ENCODE data around the gene KANK4. TPM values are rescaled to one million over a fixed set of nuclear protein-coding genes. Genes with fewer than 3 reads are reported as not detected.

The KANK4 gene
- total and polyA plus RNA-seq, 2 donors (not counting 1 experiment from before 2014, with no cell fraction given): not detected

GRCh38 chr1:62227496-62227895 is 91.7 kb downstream of the KANK4 start:
- Histone ChIP-seq H4K20me1 (ENCODE audit: control insufficient read depth, extremely low read depth, insufficient read depth, low read length) (no peaks in the 10 kb centered on the region), H3K4me1 (ENCODE audit: control insufficient read depth, extremely low read depth, insufficient read depth, low read length) (no peaks in the 10 kb centered on the region), H3K27me3 (ENCODE audit: control insufficient read depth, insufficient read depth, low read length) (no peaks in the 10 kb centered on the region), H3K9ac (ENCODE audit: insufficient read depth, low read length) (no peak overlapping the region), H3K79me2 (ENCODE audit: control insufficient read depth, insufficient read depth, low read length) (no peaks in the 10 kb centered on the region), H3K4me2 (ENCODE audit: extremely low read depth, insufficient read depth, low read length) (no peak overlapping the region), H3K4me3 (replicated peaks in 1 of 4; ENCODE audit: control extremely low read depth in 1 of 4, insufficient read depth in 1 of 4, low read depth in 3 of 4, low read length in 4 of 4) (no peak overlapping the region), H2AFZ (ENCODE audit: low read length) (no peak overlapping the region), H3K36me3 (ENCODE audit: control insufficient read depth, insufficient read depth, low read length) (no peaks in the 10 kb centered on the region), H3K27ac (ENCODE audit: insufficient read depth, low read length) (no peak overlapping the region), H3K9me3 (ENCODE audit: control insufficient read depth, insufficient read depth, low read depth, low read length) (no peaks in the 10 kb centered on the region)
- no peak for DNase-seq (ENCODE audit: low read depth in 2 of 2)
- TF ChIP-seq EZH2 (IDR thresholded peaks at IDR 0.05; ENCODE audit: low read length, missing control alignments) (no peak), CTCF (conservative IDR thresholded peaks at IDR 0.05 in 1 of 2, IDR thresholded peaks at IDR 0.05 in 1 of 2; ENCODE audit: low read depth in 1 of 2, low read length in 2 of 2) (no peak)

- Histone ChIP-seq H4K20me1 (ENCODE audit: control insufficient read depth, extremely low read depth, insufficient read depth, low read length) (no peaks in the 10 kb centered on the region), H3K36me3 (ENCODE audit: control insufficient read depth, insufficient read depth, low read length) (no peaks in the 10 kb centered on the region), H3K9ac (ENCODE audit: insufficient read depth, low read length) (no peak overlapping the region), H2AFZ (ENCODE audit: low read length) (no peak overlapping the region), H3K4me2 (ENCODE audit: extremely low read depth, insufficient read depth, low read length) (no peak overlapping the region), H3K4me1 (ENCODE audit: control insufficient read depth, extremely low read depth, insufficient read depth, low read length) (no peaks in the 10 kb centered on the region), H3K4me3 (replicated peaks in 1 of 4; ENCODE audit: control extremely low read depth in 1 of 4, insufficient read depth in 1 of 4, low read depth in 3 of 4, low read length in 4 of 4) (no peak overlapping the region), H3K27ac (ENCODE audit: insufficient read depth, low read length) (no peak overlapping the region), H3K27me3 (ENCODE audit: control insufficient read depth, insufficient read depth, low read length) (no peaks in the 10 kb centered on the region), H3K9me3 (ENCODE audit: control insufficient read depth, insufficient read depth, low read depth, low read length) (no peaks in the 10 kb centered on the region), H3K79me2 (ENCODE audit: control insufficient read depth, insufficient read depth, low read length) (no peaks in the 10 kb centered on the region)
- TF ChIP-seq EZH2 (IDR thresholded peaks at IDR 0.05; ENCODE audit: low read length, missing control alignments) (no peak), CTCF (conservative IDR thresholded peaks at IDR 0.05 in 1 of 2, IDR thresholded peaks at IDR 0.05 in 1 of 2; ENCODE audit: low read depth in 1 of 2, low read length in 2 of 2) (no peak)
- no peak for DNase-seq (ENCODE audit: low read depth in 2 of 2)
These were observed 95.1 kb downstream of the KANK4 start for GRCh38 chr1:62224182-62224581.

- H3K9ac ChIP-seq (ENCODE audit: insufficient read depth, low read length): no peak overlapping the region
- no peak overlapping the region for H3K27ac ChIP-seq (ENCODE audit: insufficient read depth, low read length)
- no peak overlapping the region for H2AFZ ChIP-seq (ENCODE audit: low read length)
- no peaks in the 10 kb centered on the region for H3K27me3 ChIP-seq (ENCODE audit: control insufficient read depth, insufficient read depth, low read length)
- TF ChIP-seq EZH2 (IDR thresholded peaks at IDR 0.05; ENCODE audit: low read length, missing control alignments) (no peak), CTCF (conservative IDR thresholded peaks at IDR 0.05 in 1 of 2, IDR thresholded peaks at IDR 0.05 in 1 of 2; ENCODE audit: low read depth in 1 of 2, low read length in 2 of 2) (no peak)
- H4K20me1 ChIP-seq (ENCODE audit: control insufficient read depth, extremely low read depth, insufficient read depth, low read length): no peaks in the 10 kb centered on the region
- H3K4me3 ChIP-seq (replicated peaks in 1 of 4; ENCODE audit: control extremely low read depth in 1 of 4, insufficient read depth in 1 of 4, low read depth in 3 of 4, low read length in 4 of 4): no peak overlapping the region
- H3K79me2 ChIP-seq (ENCODE audit: control insufficient read depth, insufficient read depth, low read length): no peaks in the 10 kb centered on the region
- H3K9me3 ChIP-seq (ENCODE audit: control insufficient read depth, insufficient read depth, low read depth, low read length): no peaks in the 10 kb centered on the region
- no peak for DNase-seq (ENCODE audit: low read depth in 2 of 2)
- H3K36me3 ChIP-seq (ENCODE audit: control insufficient read depth, insufficient read depth, low read length): no peaks in the 10 kb centered on the region
- no peak overlapping the region for H3K4me2 ChIP-seq (ENCODE audit: extremely low read depth, insufficient read depth, low read length)
- H3K4me1 ChIP-seq (ENCODE audit: control insufficient read depth, extremely low read depth, insufficient read depth, low read length): no peaks in the 10 kb centered on the region
These were observed 96.9 kb downstream of the KANK4 start for GRCh38 chr1:62222321-62222720.

All from fibroblast of lung (primary cell).